HepG2 (cell line): ENCODE measurements around the gene SLN. TPM values are rescaled to one million over a fixed set of nuclear protein-coding genes. Genes with fewer than 3 reads are reported as not detected.

ENCODE experiments used
- CREB1 ChIP-seq, 2 experiments: fragments of 450-650 bp in 1 of 2; IDR thresholded peaks; 2 replicates each; pipeline ENCODE4 v1.6.1; 2016 to 2017; ENCODE audit warnings: control low read depth in 1 of 2, mild to moderate bottlenecking in 1 of 2, missing compliant biosample characterization in 1 of 2, missing genetic modification characterization in 1 of 2
- GABPA ChIP-seq, 2 experiments: IDR thresholded peaks; 2 replicates each; pipeline ENCODE4 v1.6.1; 2011 to 2016; ENCODE audit warnings: low read depth in 2 of 2, low read length in 1 of 2, missing biosample characterization in 1 of 2, missing genetic modification characterization in 1 of 2
- GMEB1 ChIP-seq: sonication (generic); formaldehyde crosslinking; IDR thresholded peaks from 2 replicates; pipeline ENCODE4 v1.5.1; 2020; ENCODE audit warnings: missing genetic modification reagents, mild to moderate bottlenecking, borderline replicate concordance
- MBNL3 ChIP-seq: fragments of 250-450 bp; sonication (Bioruptor Pico); conservative IDR thresholded peaks from 2 replicates; pipeline ENCODE4 v1.8.0; 2022; ENCODE audit warnings: mild to moderate bottlenecking, inconsistent platforms
- MLXIP ChIP-seq: sonication (generic); formaldehyde crosslinking; IDR thresholded peaks from 2 replicates; pipeline ENCODE4 v1.9.0; 2021; ENCODE audit warnings: missing genetic modification reagents, borderline replicate concordance
- PAXIP1 ChIP-seq: sonication (generic); formaldehyde crosslinking; conservative IDR thresholded peaks from 2 replicates; pipeline ENCODE4 v1.4.0; 2020; ENCODE audit warnings: mild to moderate bottlenecking, missing genetic modification reagents, moderate library complexity
- ZNF12 ChIP-seq: sonication (generic); formaldehyde crosslinking; IDR thresholded peaks from 2 replicates; pipeline ENCODE4 v1.5.0; 2020; ENCODE audit warnings: missing genetic modification reagents
- ZNF318 ChIP-seq: sonication (generic); formaldehyde crosslinking; IDR thresholded peaks from 2 replicates; pipeline ENCODE4 v1.4.0; 2020; ENCODE audit warnings: mild to moderate bottlenecking, missing genetic modification reagents
- polyA plus RNA-seq, 8 experiments: library from polyadenylated mRNA; depleted of rRNA in 3 of 8; stranded (reverse) in 7 of 8; unstranded in 1 of 8; fragments of >200 nt; fragmentation: Illumina TruSeq in 4 of 8; extraction: Trizol in 4 of 8; gene quantifications; 2 replicates each; pipeline versions ENCODE4 v1.2.1 to v1.2.3, GENCODE V29; 2011 to 2016; ENCODE audit warnings: low read depth in 4 of 8, missing spikeins in 1 of 8, mixed read lengths in 1 of 8; ENCODE audit not compliant: insufficient read depth in 1 of 8
- total RNA-seq, 5 experiments: library from RNA; depleted of rRNA; stranded (reverse); fragments of >200 nt; fragmentation: Illumina TruSeq; extraction: Trizol; gene quantifications; 2 replicates each; pipeline ENCODE4 v1.2.3, GENCODE V29; 2016; ENCODE audit warnings: low read depth in 1 of 5

The SLN gene
- total and polyA plus RNA-seq, 2 of the 13 experiments (the other 11 are each of a cell fraction or from before 2014, with no cell fraction given): not detected

GRCh38 chr11:107708792-107709191, 3.1 kb downstream of the SLN start (continued):
- TF ChIP-seq PAXIP1: no peak
- TF ChIP-seq ZNF12 (CRISPR knock-in tag): no peak
- no peak for TF ChIP-seq ZNF318 (CRISPR knock-in tag)
- no peak for TF ChIP-seq MBNL3
- TF ChIP-seq CREB1 (IDR thresholded peaks at IDR 0.05): no peak
- no peak for TF ChIP-seq CREB1 (CRISPR knock-in tag; IDR thresholded peaks at IDR 0.05)
- no peak for TF ChIP-seq GABPA (IDR thresholded peaks at IDR 0.05; ENCODE audit: low read depth, low read length)
- no peak for TF ChIP-seq GABPA (CRISPR knock-in tag; IDR thresholded peaks at IDR 0.05; ENCODE audit: low read depth)
- no peak for TF ChIP-seq GMEB1 (CRISPR knock-in tag)
- no peak for TF ChIP-seq MLXIP (CRISPR knock-in tag)
